GM19324 (cell line): ENCODE measurements around the gene KLHL28.
A peak's percentile ranks its signal among the peaks of the same experiment; 100 is the strongest.

ENCODE experiments used
- ATAC-seq: cut with Tn5 transposase; IDR thresholded peaks from one replicate; pipeline ENCODE4 v1.9.1; 2021; ENCODE audit warnings: mild to moderate bottlenecking, moderate library complexity; ENCODE audit not compliant: unreplicated experiment, low FRiP score

Gene KLHL28

GRCh38 chr14:44961554-44962333 lies at the start of gene KLHL28, which contains the start of gene TOGARAM1:
TSS of gene KLHL28 (minus strand) at chr14:44961947. CDS start at chr14:44945928, 16,019 bp downstream.
TSS of gene TOGARAM1 (plus strand) at chr14:44962190. CDS start at chr14:44962422, 232 bp downstream.
- ATAC-seq: peak; percentile 97

- no peak for ATAC-seq
These were observed 42.2 kb upstream of the KLHL28 start for GRCh38 chr14:45003924-45004323.

GRCh38 chr14:44995770-44996294 lies 34.1 kb upstream of the KLHL28 start:
- no peak for ATAC-seq

GRCh38 chr14:44995196-44995595 lies 33.4 kb upstream of the KLHL28 start:
- no peak for ATAC-seq

- no peak for ATAC-seq
These were observed 28.8 kb upstream of the KLHL28 start for GRCh38 chr14:44990533-44990932.

GRCh38 chr14:44989497-44990440 lies 28.0 kb upstream of the KLHL28 start:
- no peak for ATAC-seq

GRCh38 chr14:44988694-44989093 lies 26.9 kb upstream of the KLHL28 start:
- no peak for ATAC-seq

GRCh38 chr14:44982594-44982993 lies 20.8 kb upstream of the KLHL28 start:
- ATAC-seq: no peak

GRCh38 chr14:44981198-44981597 lies 19.5 kb upstream of the KLHL28 start:
- ATAC-seq: no peak

GRCh38 chr14:44979740-44980356 lies 18.1 kb upstream of the KLHL28 start:
- no peak for ATAC-seq

- no peak for ATAC-seq
These were observed 17.5 kb upstream of the KLHL28 start for GRCh38 chr14:44979273-44979672.

GRCh38 chr14:44971459-44971858 lies 9.7 kb upstream of the KLHL28 start:
- no peak for ATAC-seq

- no peak for ATAC-seq
These were observed 9.2 kb upstream of the KLHL28 start for GRCh38 chr14:44970907-44971306.

- no peak for ATAC-seq
These were observed 7.0 kb upstream of the KLHL28 start for GRCh38 chr14:44968714-44969113.

GRCh38 chr14:44966601-44967336 lies 5.0 kb upstream of the KLHL28 start:
- ATAC-seq: no peak

- no peak for ATAC-seq
These were observed 2.1 kb upstream of the KLHL28 start for GRCh38 chr14:44963775-44964380.

GRCh38 chr14:44963044-44963528 lies 1.3 kb upstream of the KLHL28 start:
- ATAC-seq: no peak

- peak; percentile 38 for ATAC-seq
These were observed 742 bp upstream of the KLHL28 start for GRCh38 chr14:44962334-44963043.

- no peak for ATAC-seq
These were observed 595 bp downstream of the KLHL28 start for GRCh38 chr14:44961151-44961553.
